Nephron progenitor cell (in vitro differentiated cells): ENCODE data around the gene CDC42.
A peak's percentile ranks its signal among the peaks of the same experiment; 100 is the strongest.

Experiments
- DNase-seq: peaks from one replicate; pipeline ENCODE4 v3.0.0; 2021
- H3K27ac Mint-ChIP-seq: 2 replicates; pipeline ENCODE4 v1.8.0; 2021; ENCODE audit warnings: mild to moderate bottlenecking, moderate library complexity, mixed read lengths
- H3K27me3 Mint-ChIP-seq: 2 replicates; pipeline ENCODE4 v1.8.0; 2021; ENCODE audit warnings: mild to moderate bottlenecking, low read depth, mixed read lengths; ENCODE audit not compliant: poor library complexity
- H3K36me3 Mint-ChIP-seq: 2 replicates; pipeline ENCODE4 v1.8.0; 2021; ENCODE audit warnings: low read depth, mixed read lengths
- H3K4me1 Mint-ChIP-seq: 2 replicates; pipeline ENCODE4 v1.8.0; 2021; ENCODE audit warnings: mixed read lengths
- H3K4me3 Mint-ChIP-seq: 2 replicates; pipeline ENCODE4 v1.8.0; 2021; ENCODE audit warnings: mild to moderate bottlenecking, moderate library complexity, mixed read lengths
- H3K9me3 Mint-ChIP-seq: 2 replicates; pipeline ENCODE4 v1.8.0; 2021; ENCODE audit warnings: mild to moderate bottlenecking, moderate library complexity, mixed read lengths
- CTCF ChIP-seq: fragments of 200-600 bp; sonication (generic); IDR thresholded peaks from 2 replicates; pipeline ENCODE4 v1.5.0; 2021; ENCODE audit warnings: antibody characterized with exemption

Gene CDC42

GRCh38 chr1:22114083-22115012 lies 61.8 kb downstream of the CDC42 start:
- Mint-ChIP-seq H3K4me1 (peaks cover 43% of the 10 kb centered on the region), H3K27ac (peak overlapping the region; percentile 62), H3K4me3 (peak overlapping the region; percentile 5), H3K36me3 (peaks cover 9% of the 10 kb centered on the region), H3K9me3 (no peaks in the 10 kb centered on the region), H3K27me3 (no peaks in the 10 kb centered on the region)
- TF ChIP-seq CTCF: no peak
- no peak for DNase-seq

GRCh38 chr1:22115286-22115685 lies 62.8 kb downstream of the CDC42 start:
- no peaks in the 10 kb centered on the region for H3K27me3 Mint-ChIP-seq
- no peak overlapping the region for H3K4me3 Mint-ChIP-seq
- no peaks in the 10 kb centered on the region for H3K9me3 Mint-ChIP-seq
- peak overlapping the region; percentile 62 for H3K27ac Mint-ChIP-seq
- TF ChIP-seq CTCF: no peak
- H3K4me1 Mint-ChIP-seq: peaks cover 42% of the 10 kb centered on the region
- peaks cover 8% of the 10 kb centered on the region for H3K36me3 Mint-ChIP-seq
- no peak for DNase-seq

- TF ChIP-seq CTCF: no peak
- Mint-ChIP-seq H3K4me3 (no peak overlapping the region), H3K4me1 (peaks cover 59% of the 10 kb centered on the region), H3K9me3 (no peaks in the 10 kb centered on the region), H3K36me3 (peaks cover 8% of the 10 kb centered on the region), H3K27ac (no peak overlapping the region), H3K27me3 (no peaks in the 10 kb centered on the region)
- DNase-seq: no peak
Observed at GRCh38 chr1:22117238-22117637, 64.7 kb downstream of the CDC42 start.

DNA sequence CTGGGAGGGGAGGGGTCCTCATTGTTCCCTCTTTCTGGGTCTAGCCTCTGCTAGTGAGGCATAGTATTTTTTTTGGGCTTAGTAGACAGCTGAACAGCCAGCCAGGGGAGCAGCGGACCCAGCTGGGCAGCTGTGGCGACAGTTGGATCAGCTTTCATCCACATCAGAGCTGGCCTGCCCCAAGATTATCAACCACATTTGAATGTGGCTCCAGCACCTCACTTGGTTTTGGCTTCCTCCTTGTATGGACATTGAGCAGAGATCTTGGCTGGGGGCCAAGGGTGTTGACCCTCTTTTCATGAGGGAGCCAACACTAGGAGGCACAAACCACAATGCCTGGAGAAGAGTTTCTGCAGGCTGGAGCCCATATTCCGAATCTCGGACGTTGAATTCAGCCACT lies 65.3 kb downstream of the CDC42 start:
- Mint-ChIP-seq H3K27me3 (no peaks in the 10 kb centered on the region), H3K9me3 (no peaks in the 10 kb centered on the region), H3K27ac (no peak overlapping the region), H3K4me1 (peaks cover 58% of the 10 kb centered on the region), H3K4me3 (no peak overlapping the region), H3K36me3 (peaks cover 4% of the 10 kb centered on the region)
- TF ChIP-seq CTCF: no peak
- no peak for DNase-seq

DNA sequence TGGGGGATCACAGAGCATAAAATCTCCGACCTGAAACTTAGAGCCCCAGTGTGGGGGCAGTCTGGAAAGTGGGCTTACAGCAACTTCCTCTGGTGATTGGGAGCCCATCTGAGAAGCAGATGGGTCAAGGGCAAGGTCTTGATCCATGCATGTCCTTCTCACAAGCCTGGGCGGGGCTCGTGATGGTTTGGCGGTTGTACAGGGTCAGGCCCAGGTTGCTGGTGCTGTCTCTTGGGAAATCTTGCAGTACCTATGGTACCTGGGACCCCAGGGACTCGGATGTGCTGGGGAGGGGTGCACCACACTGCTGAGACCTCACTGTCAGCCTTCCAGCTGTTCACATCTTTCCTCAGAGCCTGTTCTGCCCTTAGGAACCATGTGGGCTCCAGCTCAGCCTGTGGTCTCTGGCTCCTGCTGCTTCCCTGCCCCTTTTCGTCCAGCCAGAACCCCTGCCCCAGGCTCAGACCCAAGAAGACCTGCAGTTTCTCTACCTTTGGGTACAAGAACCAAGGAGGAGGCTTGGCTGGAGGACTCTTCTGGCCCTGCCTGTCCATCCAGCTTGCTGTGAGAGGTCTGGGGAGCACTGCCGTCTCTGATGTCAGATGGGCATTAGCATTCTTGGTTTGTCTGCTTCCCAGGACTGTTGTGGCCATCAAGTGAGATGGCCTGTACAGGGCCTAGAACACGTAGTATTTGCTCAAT lies 65.9 kb downstream of the CDC42 start:
- H3K4me1 Mint-ChIP-seq: peaks cover 52% of the 10 kb centered on the region
- H3K27ac Mint-ChIP-seq: peak overlapping the region; percentile 11
- no peaks in the 10 kb centered on the region for H3K27me3 Mint-ChIP-seq
- no peak for TF ChIP-seq CTCF
- no peak overlapping the region for H3K4me3 Mint-ChIP-seq
- no peaks in the 10 kb centered on the region for H3K9me3 Mint-ChIP-seq
- DNase-seq: no peak
- H3K36me3 Mint-ChIP-seq: no peaks in the 10 kb centered on the region
